Gastroesophageal sphincter (tissue), 4 donors: ENCODE measurements around the gene SORD. TPM values are rescaled to one million over a fixed set of nuclear protein-coding genes. Genes with fewer than 3 reads are reported as not detected.
"Not testable (repeated sequence)": the region's sequence is repeated elsewhere in the genome, so short reads cannot be mapped to it uniquely, and the experiment has no call there.

Experiments used
- ATAC-seq: fragments of 150-250 bp; one replicate; pipeline ENCODE4 v1.9.1; 2016; ENCODE audit warnings: mild to moderate bottlenecking, moderate library complexity
- H3K27ac ChIP-seq, 4 donors: fragments of 200-600 bp; sonication (generic) in 3 of 4; 1 replicate in 3 of 4; 2 replicates in 1 of 4; pipeline ENCODE4 v1.5.1; 2016 to 2019
- H3K27me3 ChIP-seq: fragments of 200-600 bp; sonication (generic); one replicate; pipeline ENCODE4 v1.5.1; 2019
- H3K36me3 ChIP-seq, 2 donors: fragments of 200-600 bp; sonication (generic); one replicate each; pipeline ENCODE4 v1.5.1; 2019; ENCODE audit warnings: control low read depth in 1 of 2
- H3K4me1 ChIP-seq, 3 donors: fragments of 200-600 bp; sonication (generic); 1 replicate in 2 of 3; 2 replicates in 1 of 3; pipeline ENCODE4 v1.5.1; 2016 to 2019; ENCODE audit warnings: control low read depth in 2 of 3
- H3K4me3 ChIP-seq, 2 donors: fragments of 200-600 bp; sonication (generic); one replicate each; pipeline ENCODE4 v1.5.1; 2019; ENCODE audit warnings: mild to moderate bottlenecking in 1 of 2, moderate library complexity in 1 of 2
- H3K9me3 ChIP-seq, 3 donors: fragments of 200-600 bp; sonication (generic); one replicate each; pipeline ENCODE4 v1.5.1; 2017 to 2019; ENCODE audit warnings: control low read depth in 2 of 3
- CTCF ChIP-seq, 4 experiments: fragments of 200-600 bp in 2 of 4; fragments of 450-650 bp in 2 of 4; sonication (generic) in 1 of 4; IDR thresholded peaks; one replicate each; pipeline ENCODE4 v1.5.1; 2017 to 2019; ENCODE audit warnings: antibody characterized with exemption in 4 of 4, mild to moderate bottlenecking in 2 of 4, moderate library complexity in 2 of 4
- EP300 ChIP-seq: sonication (generic); formaldehyde crosslinking; IDR thresholded peaks from one replicate; pipeline ENCODE4 v1.6.1; 2017; ENCODE audit warnings: antibody characterized with exemption, mild to moderate bottlenecking
- POLR2A ChIP-seq, 2 donors: fragments of 450-650 bp; IDR thresholded peaks; one replicate each; pipeline ENCODE4 v1.6.1; 2017; ENCODE audit warnings: antibody characterized with exemption in 2 of 2, mild to moderate bottlenecking in 2 of 2, moderate library complexity in 1 of 2
- POLR2AphosphoS5 ChIP-seq: sonication (generic); formaldehyde crosslinking; IDR thresholded peaks from one replicate; pipeline ENCODE4 v1.6.1; 2017; ENCODE audit warnings: antibody characterized with exemption
- WGBS, 2 donors: methylation state at CpG; one replicate each; pipeline ENCODE4 v1.1.5; 2018; ENCODE audit warnings: low coverage in 1 of 2; 5-methylcytosine and 5-hydroxymethylcytosine counted together
- total RNA-seq, 4 donors: library from RNA; depleted of rRNA; stranded (reverse); fragments of >200 nt; gene quantifications; one replicate each; pipeline ENCODE4 v1.1.0, GENCODE V29; 2016

SORD gene
- total RNA-seq, 4 donors from 2014 or later: 2.6 to 9.4 (median 7.9) TPM

GRCh38 chr15:45021348-45021747 is 1.6 kb upstream of the SORD start:
- 80 to 94% methylated on average over 4 to 5 of the region's 6 CpGs for WGBS, 2 donors
- Histone ChIP-seq H3K27ac (no peak overlapping the region), H3K4me3 (no peak overlapping the region), H3K9me3 (no peaks in the 10 kb centered on the region), H3K4me1 (peaks cover 0 to 20% (median 8%) of the 10 kb centered on the region in 3 donors), H3K27me3 (peaks cover 10% of the 10 kb centered on the region), H3K36me3 (no peaks in the 10 kb centered on the region)
- ATAC-seq: no peak
- TF ChIP-seq CTCF (IDR thresholded peaks at IDR 0.05): no peak
- no peak for TF ChIP-seq POLR2AphosphoS5
- TF ChIP-seq EP300: no peak
- no peak for TF ChIP-seq POLR2A (IDR thresholded peaks at IDR 0.05)

- TF ChIP-seq CTCF (IDR thresholded peaks at IDR 0.05) (no peak), POLR2A (IDR thresholded peaks at IDR 0.05) (no peak), POLR2AphosphoS5 (no peak), EP300 (no peak)
- peak overlapping the region; percentile 69 to 74 for H3K4me3 ChIP-seq
- WGBS, 2 donors: 4 to 29% methylated on average over 4 of the region's 4 CpGs
- H3K36me3 ChIP-seq: no peaks in the 10 kb centered on the region
- H3K27me3 ChIP-seq: peaks cover 10% of the 10 kb centered on the region
- H3K4me1 ChIP-seq: peaks cover 0 to 20% (median 8%) of the 10 kb centered on the region in 3 donors
- no peaks in the 10 kb centered on the region for H3K9me3 ChIP-seq
- H3K27ac ChIP-seq: peak overlapping the region in 3 of 4 donors; percentile 76 to 79 (median 79)
- ATAC-seq: no peak
Measured at GRCh38 chr15:45023659-45024225, 747 bp downstream of the SORD start.

- not testable (repeated sequence) for H3K4me3 ChIP-seq, H3K36me3 ChIP-seq, H3K27me3 ChIP-seq, H3K9me3 ChIP-seq, H3K27ac ChIP-seq, ATAC-seq
- 74% methylated on average over 3 of the region's 3 CpGs; no CpG with 5 or more reads in 1 of the 2 donors for WGBS, 2 donors
- peaks cover 0 to 20% (median 8%) of the 10 kb centered on the region in 3 donors for H3K4me1 ChIP-seq
Measured at GRCh38 chr15:45024649-45025048, 1.7 kb downstream of the SORD start.

DNA sequence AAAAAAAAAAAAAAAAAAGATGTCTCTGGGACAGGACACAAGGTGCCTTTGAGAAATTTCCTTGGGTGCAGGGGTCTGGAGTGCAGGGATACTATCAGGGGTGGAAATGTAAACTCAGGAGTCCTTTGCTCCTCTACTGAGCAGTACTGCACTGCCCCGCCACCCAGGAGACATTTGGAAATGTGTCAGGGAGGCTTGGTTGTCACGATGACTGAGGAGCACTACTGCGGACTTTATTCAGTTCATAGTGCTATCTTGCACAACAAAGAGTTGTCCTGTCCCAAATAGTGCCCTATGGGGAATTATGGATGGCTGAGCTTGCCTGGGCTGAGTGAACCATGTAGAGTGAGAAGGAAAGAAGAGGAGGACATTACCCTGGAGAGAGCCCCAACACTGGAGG is 2.6 kb downstream of the SORD start:
- 100% methylated on average over 2 of the region's 3 CpGs for WGBS, 2 donors
- not testable (repeated sequence) for H3K27ac ChIP-seq, ATAC-seq, H3K36me3 ChIP-seq, H3K27me3 ChIP-seq, H3K9me3 ChIP-seq, H3K4me3 ChIP-seq
- H3K4me1 ChIP-seq: peaks cover 0 to 20% (median 8%) of the 10 kb centered on the region in 3 donors

DNA sequence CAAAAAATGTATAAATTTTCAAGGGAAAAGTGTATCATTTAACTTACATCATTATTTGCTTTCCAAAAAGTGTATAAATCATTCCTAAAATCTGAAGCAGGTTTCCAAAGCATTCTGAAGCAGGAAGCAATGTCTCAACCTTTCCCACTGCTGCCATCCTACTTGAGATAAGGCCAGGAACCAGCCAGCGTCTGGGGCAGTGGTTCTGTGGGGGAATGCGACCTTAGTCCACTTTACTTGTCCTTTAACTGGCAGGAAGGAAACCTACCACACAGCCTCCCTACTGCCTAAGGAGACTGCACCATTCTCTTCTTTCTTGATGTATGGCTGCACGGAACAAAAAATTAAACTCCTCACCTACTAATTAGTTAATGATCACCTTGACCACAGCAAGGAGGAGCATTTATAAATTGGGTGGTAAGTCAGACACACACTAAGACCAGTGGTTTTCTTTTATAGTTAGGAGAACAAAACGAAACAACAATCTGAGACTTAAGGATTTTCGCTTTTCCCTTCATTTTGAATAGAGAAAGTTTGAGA is 3.7 kb downstream of the SORD start:
- TF ChIP-seq EP300: no peak
- no peak for TF ChIP-seq POLR2AphosphoS5
- TF ChIP-seq CTCF (IDR thresholded peaks at IDR 0.05): no peak
- TF ChIP-seq POLR2A (IDR thresholded peaks at IDR 0.05): no peak
- H3K4me1 ChIP-seq: peaks cover 0 to 20% (median 8%) of the 10 kb centered on the region in 3 donors
- no peak overlapping the region for H3K27ac ChIP-seq
- no peaks in the 10 kb centered on the region for H3K9me3 ChIP-seq
- peaks cover 0 to 7% of the 10 kb centered on the region in 2 donors for H3K36me3 ChIP-seq
- ATAC-seq: no peak
- WGBS, 2 donors: 79% methylated on average over 5 of the region's 5 CpGs
- no peaks in the 10 kb centered on the region for H3K27me3 ChIP-seq
- no peak overlapping the region for H3K4me3 ChIP-seq

GRCh38 chr15:45027220-45027619 is 4.2 kb downstream of the SORD start:
- TF ChIP-seq POLR2A (IDR thresholded peaks at IDR 0.05) (no peak), CTCF (IDR thresholded peaks at IDR 0.05) (no peak)
- 79 to 83% methylated on average over 4 of the region's 4 CpGs for WGBS, 2 donors
- no peaks in the 10 kb centered on the region for H3K9me3 ChIP-seq
- H3K27ac ChIP-seq: no peak overlapping the region
- H3K4me1 ChIP-seq: peaks cover 0 to 18% (median 8%) of the 10 kb centered on the region in 3 donors
- ATAC-seq: no peak
- H3K27me3 ChIP-seq: no peaks in the 10 kb centered on the region
- H3K36me3 ChIP-seq: peaks cover 0 to 7% of the 10 kb centered on the region in 2 donors
- no peak overlapping the region for H3K4me3 ChIP-seq
